NCI-H2029 (cell line): ENCODE data around the gene AIP.
A peak's percentile ranks its signal among the peaks of the same experiment; 100 is the strongest.
"Not testable (repeated sequence)": the region's sequence is repeated elsewhere in the genome, so short reads cannot be mapped to it uniquely, and the experiment has no call there.

ENCODE experiments used
- DNase-seq: peaks from one replicate; lab custom pipeline; 2025; lab: John Stamatoyannopoulos, UW

AIP gene

DNA sequence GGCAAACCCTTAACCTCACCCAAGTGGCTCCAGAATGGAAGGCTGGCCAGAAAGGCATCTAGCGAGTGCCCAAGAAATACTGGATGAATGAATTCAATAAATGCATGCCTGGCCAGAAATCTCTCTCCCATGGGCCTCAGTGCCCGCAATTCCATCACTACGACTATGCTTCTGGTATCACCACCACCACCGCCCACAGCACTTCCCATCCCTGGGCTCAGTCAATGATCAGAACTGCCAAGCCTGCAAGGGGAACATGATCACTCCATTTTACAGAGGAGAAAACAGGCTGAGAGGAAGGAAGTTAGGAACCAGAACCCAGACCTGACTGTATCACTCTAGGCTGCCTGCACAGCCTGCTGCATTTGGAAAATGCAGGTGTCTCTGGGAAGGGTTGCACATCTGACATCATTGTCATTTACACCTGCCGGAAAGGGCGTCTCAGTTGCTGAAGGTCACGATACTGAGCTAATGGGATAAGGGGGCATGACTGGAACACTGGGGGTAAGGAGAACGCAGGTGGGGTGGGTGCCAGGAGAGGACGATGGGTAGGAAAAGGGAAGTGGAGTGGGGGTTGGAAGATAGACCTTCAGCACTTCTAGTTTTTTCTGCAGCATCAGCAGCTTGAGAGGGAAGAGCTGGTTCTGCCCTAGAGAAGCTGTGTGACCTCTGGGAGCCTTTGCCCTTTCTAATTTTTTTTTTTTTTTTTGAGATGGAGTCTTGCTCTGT is 33.5 kb upstream of the AIP start:
- DNase-seq, result peak; percentile 45

GRCh38 chr11:67450796-67451657 is 31.8 kb upstream of the AIP start:
- DNase-seq, result no peak

DNA sequence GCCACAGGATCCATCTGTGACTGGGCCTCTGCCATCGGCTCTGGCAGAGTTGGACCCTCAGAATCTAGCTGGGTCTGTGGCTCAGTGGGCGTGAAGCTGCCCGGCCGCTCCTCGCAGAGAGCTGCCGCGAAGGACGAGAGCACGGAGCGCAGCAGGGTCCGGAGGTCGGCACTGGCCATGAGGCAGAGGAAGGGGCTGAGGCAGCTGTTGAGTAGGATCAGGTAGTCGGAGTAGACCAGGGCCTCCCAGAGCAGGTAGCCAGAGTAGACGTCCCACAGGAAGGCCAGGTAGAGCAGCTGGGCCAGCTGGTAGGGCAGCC is 31.2 kb upstream of the AIP start:
- no peak for DNase-seq

DNA sequence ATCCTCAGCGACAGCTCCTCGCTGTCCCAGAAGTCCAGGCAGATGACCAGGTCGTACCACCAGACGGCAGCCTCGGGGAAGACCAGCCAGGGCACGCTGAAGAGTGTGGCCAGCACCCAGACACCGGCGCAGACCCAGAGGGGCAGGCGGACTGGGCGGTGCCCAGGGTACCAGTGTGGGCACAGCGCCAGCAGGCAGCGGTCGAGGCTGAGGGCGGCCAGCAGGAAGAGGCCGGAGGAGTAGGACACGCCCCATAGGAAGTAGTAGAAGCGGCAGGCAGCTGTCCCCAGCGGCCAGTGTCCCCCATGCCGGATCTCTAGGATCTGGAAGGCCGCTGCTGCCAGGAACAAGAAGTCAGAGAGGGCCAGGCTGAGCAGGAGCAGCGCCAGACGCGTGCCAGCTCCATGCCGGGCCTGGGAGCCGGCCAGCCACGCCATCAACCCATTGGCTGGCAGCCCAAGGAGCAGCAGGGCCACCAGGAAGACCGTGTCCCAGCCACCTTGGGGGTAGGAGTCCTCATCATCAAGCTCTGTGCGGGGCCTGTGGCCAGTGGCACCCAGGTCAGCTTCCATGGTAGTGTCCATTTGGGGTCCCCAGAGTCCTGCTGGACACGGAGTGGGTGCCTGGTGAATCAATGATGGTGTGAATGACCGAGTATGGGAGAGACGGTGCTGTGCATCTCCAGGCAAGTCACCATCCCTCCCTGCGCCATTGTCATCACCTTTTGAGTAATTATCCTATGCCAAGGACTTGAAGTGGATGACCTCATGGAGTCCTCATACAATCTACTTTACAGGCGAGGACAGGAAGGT is 30.5 kb upstream of the AIP start, which contains the start of gene GPR152:
Gene GPR152 (minus strand): TSS at position 589 of the 812 bp plus-strand sequence. CDS start 5 bp downstream, at position 584.
- DNase-seq, result peak; percentile 74

- DNase-seq, result no peak
These were observed 28.8 kb upstream of the AIP start for GRCh38 chr11:67453816-67454732.

GRCh38 chr11:67455054-67455453 is 27.8 kb upstream of the AIP start, which contains the start of gene CABP4:
CABP4 (plus strand) TSS chr11:67455354; CDS start chr11:67455424, 70 bp downstream.
- no peak for DNase-seq

DNA sequence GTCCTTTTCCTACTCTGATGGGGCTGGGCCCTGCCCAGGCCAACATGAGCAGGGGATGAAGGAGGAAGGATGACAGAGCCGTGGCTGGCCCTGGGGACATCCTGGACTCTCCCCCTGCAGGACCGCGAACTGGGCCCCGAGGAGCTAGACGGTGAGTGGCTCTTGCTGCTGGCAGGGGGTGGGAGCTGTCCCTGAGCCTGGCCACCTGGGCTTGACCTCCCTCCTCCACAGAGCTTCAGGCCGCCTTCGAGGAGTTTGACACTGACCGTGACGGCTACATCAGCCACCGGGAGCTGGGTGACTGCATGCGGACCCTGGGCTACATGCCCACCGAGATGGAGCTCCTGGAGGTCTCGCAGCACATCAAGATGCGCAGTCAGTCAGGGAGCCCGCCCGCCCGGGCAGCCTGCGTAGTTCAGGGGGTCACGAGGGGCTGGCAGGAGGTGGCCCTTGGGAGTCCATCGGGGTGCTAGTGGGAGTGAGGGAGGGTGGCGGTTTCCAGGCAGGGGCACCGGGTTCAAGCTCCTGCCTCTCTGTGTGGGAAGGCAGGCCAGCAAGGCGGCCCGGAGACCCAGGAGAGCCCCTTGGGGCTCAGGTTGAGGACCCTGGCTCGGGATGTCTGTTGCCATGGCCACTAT is 26.6 kb upstream of the AIP start:
- DNase-seq, result no peak

DNA sequence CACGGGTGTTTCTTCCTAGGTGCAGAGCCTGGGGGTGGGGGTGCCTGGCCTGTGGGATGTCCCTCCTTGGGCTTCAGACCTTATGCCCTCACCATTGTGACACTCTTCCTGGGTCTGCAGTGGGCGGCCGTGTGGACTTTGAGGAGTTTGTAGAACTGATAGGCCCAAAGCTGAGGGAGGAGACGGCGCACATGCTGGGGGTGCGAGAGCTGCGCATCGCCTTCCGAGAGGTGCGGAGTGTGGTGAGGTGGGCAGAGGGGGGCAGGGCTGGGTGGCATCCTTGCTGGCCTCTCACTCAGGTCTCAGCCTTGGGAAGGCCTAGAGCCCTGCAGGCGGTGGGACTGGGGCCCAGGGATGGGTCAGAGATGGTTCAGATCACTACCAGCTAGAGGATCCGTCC is 25.4 kb upstream of the AIP start:
- DNase-seq, result no peak

DNA sequence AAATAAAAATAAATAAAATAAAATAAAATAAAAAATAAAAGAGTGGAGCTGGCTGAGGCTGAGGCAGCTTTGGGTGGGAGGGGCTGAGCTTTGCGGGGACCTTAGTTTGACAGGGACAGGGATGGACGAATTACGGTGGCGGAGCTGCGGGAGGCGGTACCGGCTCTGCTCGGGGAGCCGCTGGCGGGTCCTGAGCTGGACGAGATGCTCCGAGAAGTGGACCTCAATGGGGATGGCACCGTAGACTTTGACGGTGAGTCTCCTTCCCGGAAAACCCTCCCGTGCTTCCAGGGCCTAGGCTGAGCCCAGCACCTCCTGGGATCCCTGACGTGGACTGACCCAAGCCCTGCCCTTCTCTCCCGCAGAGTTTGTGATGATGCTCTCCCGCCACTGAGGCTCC is 24.6 kb upstream of the AIP start:
- no peak for DNase-seq

- DNase-seq, result no peak
These were observed 19.6 kb upstream of the AIP start for GRCh38 chr11:67463186-67463585.

GRCh38 chr11:67463680-67464410 is 19.0 kb upstream of the AIP start:
- DNase-seq, result no peak

DNA sequence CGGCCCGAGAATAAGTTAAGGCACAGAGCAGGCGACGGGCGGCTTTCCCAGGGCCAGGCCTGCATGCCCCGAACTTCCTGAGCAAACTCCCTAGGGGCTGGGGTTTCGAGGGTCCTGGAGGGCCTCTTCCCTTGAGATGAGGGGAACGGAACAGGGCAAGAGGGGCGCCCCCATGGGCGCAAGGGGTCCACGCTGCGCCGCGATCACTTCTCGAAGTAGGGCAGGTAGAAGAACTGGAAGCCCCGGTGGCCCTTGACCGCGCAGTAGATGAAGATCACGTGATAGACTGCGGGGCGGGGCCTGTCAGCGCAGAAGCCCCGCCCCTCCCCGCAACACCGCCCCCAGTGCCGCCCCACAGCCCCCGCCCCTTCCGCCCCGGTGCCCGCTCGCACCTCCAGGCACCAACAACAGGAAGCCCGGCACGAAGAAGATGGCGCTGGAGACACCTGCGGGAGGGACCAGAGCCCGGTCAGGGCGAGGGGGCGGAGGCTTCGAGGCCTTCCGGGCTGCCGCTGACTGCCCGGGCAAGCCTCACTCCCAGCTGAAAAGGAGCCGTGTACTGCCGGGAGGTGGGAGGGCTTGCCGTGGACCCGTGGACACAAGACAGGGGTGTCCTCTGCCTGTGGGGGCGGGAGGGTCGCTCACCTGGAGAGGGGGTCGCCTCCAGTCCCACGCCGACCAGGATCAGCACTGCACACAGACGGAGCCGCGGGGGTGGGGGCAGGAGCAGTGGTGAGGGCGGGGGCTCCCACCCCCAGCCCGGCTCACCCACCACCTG is 18.2 kb upstream of the AIP start:
- peak; percentile 88 for DNase-seq

GRCh38 chr11:67465189-67465510 is 17.7 kb upstream of the AIP start:
- DNase-seq, result no peak

DNA sequence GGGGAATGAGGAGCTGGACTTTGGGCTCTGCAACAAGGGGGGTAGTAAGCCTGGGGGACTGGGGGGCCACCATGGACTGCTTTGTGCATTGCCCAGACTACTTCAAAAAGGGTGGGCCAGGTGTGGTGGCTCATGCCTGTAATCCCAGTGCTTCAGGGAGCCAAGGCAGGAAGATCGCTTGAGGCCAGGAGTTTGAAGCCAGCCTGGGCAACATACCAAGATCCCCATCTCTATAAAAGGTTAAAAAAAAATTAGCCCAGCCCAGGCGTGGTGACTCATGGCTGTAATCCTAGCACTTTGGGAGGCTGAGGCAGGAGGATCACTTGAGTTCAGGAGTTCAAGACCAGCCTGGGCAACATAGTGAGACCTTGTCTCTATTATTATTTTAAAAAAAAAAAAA is 17.3 kb upstream of the AIP start:
- DNase-seq, result not testable (repeated sequence)

GRCh38 chr11:67466367-67466766 is 16.5 kb upstream of the AIP start:
- DNase-seq, result peak; percentile 11

DNA sequence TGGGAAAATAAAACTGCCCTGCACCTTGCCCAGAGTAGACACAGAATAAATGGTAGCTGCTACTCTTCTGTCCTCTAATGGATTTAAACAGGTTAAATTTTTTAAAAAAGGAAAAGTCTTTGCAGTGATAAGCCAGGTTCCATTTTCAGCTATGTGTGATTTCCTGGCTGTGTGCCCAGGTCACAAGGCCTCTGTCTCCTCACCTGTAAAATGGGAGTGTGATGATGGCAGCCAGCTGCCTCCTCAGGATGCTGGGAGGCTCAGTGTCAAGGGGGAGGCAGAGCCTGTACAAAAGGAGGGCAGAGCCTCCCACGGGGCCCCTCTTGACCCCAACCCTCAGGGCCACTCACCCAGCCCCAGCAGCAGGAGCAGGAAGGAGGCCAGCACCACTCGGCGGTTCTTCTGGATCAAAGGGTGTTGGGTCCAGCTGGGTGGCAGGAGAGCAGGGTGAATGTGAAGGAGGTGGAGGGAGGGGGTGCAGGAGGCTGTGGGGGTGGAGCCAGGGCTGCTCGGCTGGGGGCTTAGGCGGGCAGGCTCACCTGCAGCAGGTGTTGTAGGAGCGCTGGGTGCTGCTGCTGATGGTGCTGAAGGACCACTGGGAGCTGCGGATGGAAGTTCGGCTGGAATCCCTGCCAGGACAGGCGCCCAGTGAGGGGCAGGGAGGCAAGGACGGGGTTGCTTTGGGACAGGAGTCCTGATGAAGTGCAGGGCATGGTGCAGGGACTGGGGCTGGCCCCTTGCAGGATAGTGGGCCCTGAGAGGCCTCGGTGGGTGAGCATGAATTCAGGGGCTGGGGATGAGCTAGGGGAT is 15.7 kb upstream of the AIP start:
- DNase-seq, result no peak

GRCh38 chr11:67468056-67468455 is 14.8 kb upstream of the AIP start:
- peak; percentile 8 for DNase-seq

- DNase-seq, result no peak
These were observed 14.4 kb upstream of the AIP start for GRCh38 chr11:67468456-67468758.
